ENCODE measurements around the gene TMEM176A. TPM values are rescaled to one million over a fixed set of nuclear protein-coding genes. Genes with fewer than 3 reads are reported as not detected.
"Not testable (repeated sequence)": the region's sequence is repeated elsewhere in the genome, so short reads cannot be mapped to it uniquely, and the experiment has no call there.

The TMEM176A gene
- total and polyA plus RNA-seq, 2 of the 8 experiments (the other 6 are each of a cell fraction or from before 2014, with no cell fraction given), result 1.3 to 1.5 TPM

GRCh38 chr7:150774131-150774530 is 26.4 kb upstream of the TMEM176A start:
- POLR2A ChIA-PET (ENCODE audit: partially characterized antibody); CTCF ChIA-PET (ENCODE audit: partially characterized antibody): not testable (repeated sequence)
- WGBS, 2 experiments (ENCODE audit: extremely low coverage in 1 of 2, insufficient coverage in 1 of 2, insufficient read length in 1 of 2, insufficient replicate concordance in 2 of 2, low coverage in 1 of 2, low lambda C conversion rate in 2 of 2, missing lambda C conversion rate in 1 of 2), result 83% methylated on average over 1 of the region's 1 CpG; no CpG with 5 or more reads in 1 of the 2 experiments

More at GRCh38 chr7:150774131-150774530, 26.4 kb upstream of the TMEM176A start:
- not testable (repeated sequence) for H3K23me2 ChIP-seq (ENCODE audit: low read depth, low read length); H2BK5ac ChIP-seq (ENCODE audit: low read depth, low read length); H3K27ac ChIP-seq (ENCODE audit: low read depth, low read length); H3K27me3 ChIP-seq (replicated peaks in 1 of 4; ENCODE audit: control insufficient read depth in 3 of 4, extremely low read depth in 1 of 4, insufficient read depth in 3 of 4, low read length in 3 of 4); H3K79me2 ChIP-seq (ENCODE audit: control insufficient read depth in 1 of 2, insufficient read depth in 2 of 2, low read length in 2 of 2); H4K20me1 ChIP-seq (replicated peaks in 1 of 2; ENCODE audit: control insufficient read depth in 1 of 2, insufficient read depth in 2 of 2, low read length in 2 of 2); H4K8ac ChIP-seq (ENCODE audit: extremely low read depth, insufficient read depth, low read length); H2AK5ac ChIP-seq (ENCODE audit: low read depth, low read length); H2BK12ac ChIP-seq (ENCODE audit: low read depth, low read length); H3K56ac ChIP-seq (replicated peaks; ENCODE audit: insufficient read length, low read depth, low read length); H4K91ac ChIP-seq (replicated peaks; ENCODE audit: insufficient read length, low read length); H3K9me3 ChIP-seq (ENCODE audit: insufficient read depth in 2 of 2, low read depth in 1 of 2, low read length in 1 of 2); H3K36me3 ChIP-seq (ENCODE audit: control insufficient read depth in 2 of 4, insufficient read depth in 4 of 4, low read length in 3 of 4); H2BK15ac ChIP-seq (ENCODE audit: low read length); H3K18ac ChIP-seq (ENCODE audit: extremely low read depth, low read length); H2BK20ac ChIP-seq (ENCODE audit: low read length); H2AFZ ChIP-seq (ENCODE audit: low read length); H3K9ac ChIP-seq (replicated peaks in 1 of 4; ENCODE audit: extremely low read depth in 1 of 4, low read depth in 3 of 4, low read length in 3 of 4); H3K79me1 ChIP-seq (ENCODE audit: low read depth, low read length); H3K4ac ChIP-seq (replicated peaks; ENCODE audit: insufficient read length, low read depth, low read length); H3K4me3 ChIP-seq (ENCODE audit: extremely low read depth in 1 of 4, insufficient read depth in 2 of 4, low read depth in 3 of 4, low read length in 4 of 4); H3K4me1 ChIP-seq (replicated peaks in 1 of 4; ENCODE audit: control insufficient read depth in 3 of 4, insufficient read depth in 4 of 4, low read length in 3 of 4); H3K23ac ChIP-seq (ENCODE audit: insufficient read length); H3K14ac ChIP-seq (ENCODE audit: insufficient read length); FAIRE-seq; H3K4me2 ChIP-seq (ENCODE audit: insufficient read depth in 1 of 2, low read depth in 2 of 2, low read length in 2 of 2); H2BK120ac ChIP-seq (replicated peaks; ENCODE audit: low read depth, low read length); H4K5ac ChIP-seq (ENCODE audit: insufficient read length, low read depth, low read length); DNase-seq (ENCODE audit: low read depth in 1 of 2, low spot score in 2 of 2)
